ENCODE measurements around the gene CACNG8.
"Not testable (repeated sequence)": the region's sequence is repeated elsewhere in the genome, so short reads cannot be mapped to it uniquely, and the experiment has no call there.

Gene CACNG8

GRCh38 chr19:53962887-53963431 is at the start of gene CACNG8:
Gene CACNG8, plus strand, starts transcription at chr19:53962937.
- no peak within 1 kb of the TSS for H3K4me3 ChIP-seq
- H3K27ac ChIP-seq = no peak within 1 kb of the TSS

GRCh38 chr19:53915000-53915399 is 47.7 kb upstream of the CACNG8 start:
- H3K4me3 ChIP-seq = no peak overlapping the region
- H3K27ac ChIP-seq = no peak overlapping the region

- Histone ChIP-seq H3K4me3 (no peak overlapping the region), H3K27ac (no peak overlapping the region)
These were observed 46.7 kb upstream of the CACNG8 start for GRCh38 chr19:53916004-53916403.

DNA sequence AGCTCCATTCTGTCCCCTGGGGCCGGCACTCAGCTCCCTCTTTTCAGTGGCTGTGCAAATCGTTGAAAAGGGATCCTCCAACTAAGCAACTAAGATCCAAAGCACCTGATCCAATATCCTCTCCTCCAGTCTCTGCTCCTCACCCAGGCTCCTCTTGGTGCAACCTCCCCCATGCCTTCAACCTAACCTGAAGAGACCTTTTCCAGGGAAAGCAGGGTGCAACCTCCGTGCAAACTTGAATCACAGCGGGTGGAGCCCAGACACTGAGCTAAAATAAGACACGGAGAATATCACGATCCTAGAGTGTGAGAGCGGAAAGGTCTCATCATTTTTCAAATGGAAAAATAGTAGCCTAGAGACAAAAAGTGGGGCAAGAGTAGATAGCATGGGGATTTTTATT is 45.4 kb upstream of the CACNG8 start:
- Histone ChIP-seq H3K4me3 (no peak overlapping the region), H3K27ac (no peak overlapping the region)

- no peak overlapping the region for H3K4me3 ChIP-seq
- H3K27ac ChIP-seq = no peak overlapping the region
These were observed 35.0 kb upstream of the CACNG8 start for GRCh38 chr19:53927739-53928138.

GRCh38 chr19:53936029-53936428 is 26.7 kb upstream of the CACNG8 start:
- no peak overlapping the region for H3K27ac ChIP-seq

DNA sequence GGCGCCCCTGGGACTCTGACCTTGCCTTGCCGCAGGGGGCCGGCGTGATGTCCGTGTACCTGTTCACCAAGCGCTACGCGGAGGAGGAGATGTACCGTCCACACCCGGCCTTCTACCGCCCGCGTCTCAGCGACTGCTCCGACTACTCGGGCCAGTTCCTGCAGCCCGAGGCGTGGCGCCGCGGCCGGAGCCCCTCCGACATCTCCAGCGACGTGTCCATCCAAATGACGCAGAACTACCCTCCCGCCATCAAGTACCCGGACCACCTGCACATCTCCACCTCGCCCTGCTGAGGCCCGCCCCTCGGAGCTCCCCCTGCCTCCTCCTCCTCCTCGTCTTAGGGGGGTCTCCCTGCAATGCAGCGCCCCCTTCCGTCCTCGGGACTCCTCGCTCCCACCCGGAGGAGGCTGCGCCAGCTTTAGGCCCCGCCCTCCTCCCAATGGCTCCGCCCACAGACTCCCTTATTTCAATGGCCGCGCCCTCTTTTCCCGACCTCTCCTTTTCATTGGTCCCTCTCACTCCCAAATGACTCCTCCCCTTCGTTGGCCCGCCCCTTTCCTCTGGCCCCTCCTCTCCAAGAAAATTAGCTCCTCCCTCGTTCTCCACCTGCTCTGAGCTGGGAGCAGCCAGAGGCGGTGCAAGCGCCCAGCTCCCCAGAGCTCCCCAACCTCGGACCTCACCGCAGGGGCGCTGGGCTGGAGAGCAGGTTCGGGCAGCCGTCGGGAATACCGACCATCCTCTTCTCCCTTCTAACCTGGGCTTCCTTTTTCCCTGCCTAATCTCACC is 20.5 kb upstream of the CACNG8 start:
- no peak overlapping the region for H3K4me3 ChIP-seq

More at GRCh38 chr19:53936029-53936428, 26.7 kb upstream of the CACNG8 start:
- no peak overlapping the region for H3K4me3 ChIP-seq

GRCh38 chr19:53944416-53944815 is 18.3 kb upstream of the CACNG8 start:
- no peak overlapping the region for H3K27ac ChIP-seq
- no peak overlapping the region for H3K4me3 ChIP-seq

More for the DNA sequence above, 20.5 kb upstream of the CACNG8 start:
- no peak overlapping the region for H3K27ac ChIP-seq

DNA sequence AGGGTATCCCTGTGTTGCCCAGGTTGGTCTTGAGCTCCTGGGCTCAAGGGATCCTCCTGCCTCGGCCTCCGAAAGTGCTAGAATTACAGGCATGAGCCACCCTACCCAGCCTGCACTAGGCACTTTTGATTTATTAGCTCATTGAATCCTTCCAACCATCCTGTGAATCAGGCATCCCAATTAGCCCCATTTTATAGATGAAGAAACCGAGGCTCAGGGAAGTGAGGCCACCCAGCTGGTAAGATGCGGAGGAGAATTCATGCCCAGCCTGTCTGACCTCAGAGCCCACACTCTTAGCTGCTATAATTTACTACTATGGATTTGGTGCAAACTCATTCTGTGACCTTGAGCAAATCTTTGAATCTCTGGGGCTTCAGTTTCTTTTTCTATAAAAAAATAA is 17.8 kb upstream of the CACNG8 start:
- Histone ChIP-seq H3K27ac (no peak overlapping the region), H3K4me3 (no peak overlapping the region)

GRCh38 chr19:53945441-53945840 is 17.3 kb upstream of the CACNG8 start:
- no peak overlapping the region for H3K27ac ChIP-seq
- no peak overlapping the region for H3K4me3 ChIP-seq

DNA sequence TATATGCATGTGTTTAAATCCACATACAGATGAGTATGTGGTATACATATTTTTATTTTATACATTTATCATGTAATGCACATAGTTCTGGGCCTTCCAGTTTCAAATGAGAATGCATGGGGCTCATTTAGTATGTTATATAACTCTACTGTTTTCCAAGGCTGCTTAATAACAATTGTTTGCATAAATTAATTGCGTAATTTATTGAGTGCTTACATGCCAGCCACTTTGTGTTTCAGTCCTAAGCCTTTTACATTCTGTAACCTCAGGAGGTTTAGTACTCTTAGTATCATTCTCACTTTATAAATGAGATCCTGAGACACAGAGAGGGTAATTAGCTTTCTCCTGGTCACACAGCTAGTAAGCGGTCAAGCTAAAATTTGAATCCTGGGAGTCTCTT is 16.7 kb upstream of the CACNG8 start:
- no peak overlapping the region for H3K4me3 ChIP-seq
- no peak overlapping the region for H3K27ac ChIP-seq

DNA sequence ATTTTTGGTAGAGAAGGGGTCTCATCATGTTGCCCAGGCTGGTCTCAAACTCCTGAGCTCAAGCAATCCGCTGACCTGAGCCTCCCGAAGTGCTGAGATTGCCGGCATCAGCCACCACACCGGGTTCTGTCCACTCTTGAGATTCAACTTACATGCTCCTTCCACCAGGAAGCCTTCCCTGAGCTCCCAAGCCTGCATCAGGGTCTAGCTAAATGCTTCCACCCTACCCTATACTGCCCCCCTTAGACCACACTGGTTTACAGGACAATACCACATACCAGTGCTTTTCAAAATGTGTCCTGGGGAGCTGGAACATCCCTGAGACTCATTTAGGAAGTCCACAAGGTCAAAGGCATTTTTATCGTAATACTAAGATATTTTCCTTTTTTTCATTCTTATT is 15.1 kb upstream of the CACNG8 start:
- Histone ChIP-seq H3K4me3 (no peak overlapping the region), H3K27ac (no peak overlapping the region)

DNA sequence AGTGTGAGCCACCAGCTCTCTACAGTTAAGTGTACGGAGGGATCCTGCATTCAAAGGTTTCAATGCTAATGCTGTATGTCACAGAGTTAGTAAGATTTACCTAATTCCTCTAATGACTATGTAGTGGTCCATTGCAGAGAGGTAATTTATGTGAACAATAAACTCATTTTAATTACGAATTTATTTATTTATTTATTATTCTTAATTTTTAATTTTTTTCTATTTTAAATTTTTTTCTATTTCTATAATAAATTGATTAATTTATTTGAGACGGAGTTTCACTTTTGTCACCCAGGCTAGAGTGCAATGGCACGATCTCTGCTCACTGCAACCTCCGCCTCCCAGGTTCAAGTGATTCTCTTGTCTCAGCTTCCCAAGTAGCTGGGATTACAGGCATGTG is 14.1 kb upstream of the CACNG8 start:
- not testable (repeated sequence) for H3K27ac ChIP-seq, H3K4me3 ChIP-seq

- Histone ChIP-seq H3K4me3 (no peak overlapping the region), H3K27ac (no peak overlapping the region)
These were observed 11.3 kb upstream of the CACNG8 start for GRCh38 chr19:53951436-53951835.

DNA sequence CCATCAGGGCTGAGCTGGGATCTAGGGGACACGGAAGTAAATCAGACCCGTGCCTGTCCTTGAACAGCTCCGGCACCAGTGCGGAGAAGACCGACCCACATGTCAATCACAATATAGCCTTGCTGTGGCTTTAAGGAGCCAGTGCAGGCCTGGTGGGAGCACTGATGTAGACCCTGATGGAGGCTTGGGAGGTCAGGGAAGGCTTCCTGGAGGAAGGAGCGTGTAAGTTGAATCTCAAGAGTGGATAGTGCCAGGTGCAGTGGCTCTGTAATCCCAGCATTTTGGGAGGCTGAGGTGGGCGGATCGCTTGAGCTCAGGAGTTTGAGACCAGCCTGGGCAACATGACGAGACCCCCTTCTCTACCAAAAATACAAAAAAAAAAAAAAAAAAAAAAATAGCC is 10.8 kb upstream of the CACNG8 start:
- H3K27ac ChIP-seq = no peak overlapping the region
- no peak overlapping the region for H3K4me3 ChIP-seq

GRCh38 chr19:53953383-53953782 is 9.4 kb upstream of the CACNG8 start:
- no peak overlapping the region for H3K4me3 ChIP-seq
- H3K27ac ChIP-seq = no peak overlapping the region

GRCh38 chr19:53957448-53958167 is 5.1 kb upstream of the CACNG8 start:
- no peak overlapping the region for H3K27ac ChIP-seq
- no peak overlapping the region for H3K4me3 ChIP-seq

DNA sequence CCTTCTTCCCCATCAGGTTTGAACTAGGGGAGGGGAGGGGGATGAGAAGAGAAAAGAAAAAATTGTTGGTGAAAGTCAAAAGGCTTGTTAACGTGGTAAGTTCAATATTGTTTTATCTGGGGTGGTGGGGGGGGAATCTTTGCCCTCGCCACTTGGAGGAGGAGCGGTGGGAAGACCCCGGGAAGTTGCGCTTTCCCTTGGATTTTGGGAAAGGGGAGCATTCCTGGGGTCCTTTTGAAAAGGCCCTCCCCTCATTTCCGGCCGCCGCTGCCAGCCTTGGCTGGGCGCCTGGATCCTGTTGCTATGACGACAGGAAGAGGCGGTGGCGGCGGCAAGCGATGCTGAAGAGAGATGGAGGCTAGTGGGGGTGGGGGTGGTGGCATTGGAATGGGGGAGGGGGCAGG is 4.6 kb upstream of the CACNG8 start:
- no peak overlapping the region for H3K4me3 ChIP-seq
- no peak overlapping the region for H3K27ac ChIP-seq

DNA sequence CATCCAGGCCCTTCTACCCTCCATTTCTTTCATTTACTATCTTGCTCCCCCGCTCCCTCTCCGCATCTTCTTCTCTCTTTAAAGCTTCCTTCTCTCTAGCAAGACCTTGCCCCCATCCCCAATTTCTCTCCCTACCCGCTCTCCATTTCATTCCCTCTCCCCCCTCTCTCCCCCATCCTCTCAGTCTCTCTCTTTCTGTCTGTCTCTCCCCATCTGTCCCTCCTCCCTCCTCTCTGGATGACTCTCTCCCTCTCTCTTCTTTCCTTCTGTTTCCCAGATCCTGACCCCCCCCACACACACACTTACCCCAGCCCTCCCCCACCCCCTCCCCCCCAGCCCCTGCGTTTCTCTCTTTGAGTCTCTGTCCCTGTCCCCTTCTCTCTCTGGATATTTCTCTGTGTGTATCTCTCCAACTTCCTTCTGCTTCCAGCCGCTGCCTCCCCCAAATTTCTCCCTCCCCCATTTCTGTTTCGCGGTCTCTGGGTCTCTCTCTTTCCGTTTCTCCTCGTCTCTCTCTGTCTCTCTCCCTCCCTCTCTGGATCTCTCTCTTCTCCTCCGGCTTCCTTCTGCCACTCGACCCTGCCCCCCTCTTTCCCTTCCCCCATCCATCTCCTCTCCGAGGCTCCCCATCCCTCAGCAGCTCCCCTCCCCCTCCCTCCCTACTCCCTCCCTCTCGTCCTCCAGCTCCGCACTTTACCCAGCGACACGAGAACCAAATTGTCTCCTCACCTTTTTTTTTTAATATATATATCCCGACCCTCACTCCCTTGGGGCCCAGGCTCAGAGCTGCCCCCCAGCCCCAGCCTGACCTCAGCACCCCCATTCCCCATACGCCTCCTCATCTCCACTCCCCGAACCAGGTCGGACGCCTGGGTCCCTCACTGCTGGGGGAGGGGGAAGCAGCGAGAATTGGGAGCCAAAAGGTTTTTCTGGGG is 3.6 kb upstream of the CACNG8 start:
- H3K27ac ChIP-seq = no peak overlapping the region
- no peak overlapping the region for H3K4me3 ChIP-seq

GRCh38 chr19:53960187-53960586 is 2.5 kb upstream of the CACNG8 start:
- H3K4me3 ChIP-seq = no peak overlapping the region
- no peak overlapping the region for H3K27ac ChIP-seq
